Small intestine (tissue), 7 donors: ENCODE results near the gene FGF2. TPM values are rescaled to one million over a fixed set of nuclear protein-coding genes. Genes with fewer than 3 reads are reported as not detected.
"Not testable (repeated sequence)": the region's sequence is repeated elsewhere in the genome, so short reads cannot be mapped to it uniquely, and the experiment has no call there.

Experiments used
- DNase-seq, 2 donors: peaks; one replicate each; pipeline versions ENCODE4 v3.0.0 to v3.0.0-alpha.2; 2013
- FAIRE-seq: peaks from 2 replicates; lab custom pipeline; 2012; peaks lifted over from hg19 to GRCh38; lab: Jason Lieb, UNC
- H3K27ac ChIP-seq, 3 donors: one replicate each; pipeline ENCODE4 v1.5.1; 2013; ENCODE audit warnings: low read length in 2 of 3, mild to moderate bottlenecking in 2 of 3, control low read depth in 1 of 3, inconsistent platforms in 1 of 3, low read depth in 1 of 3, moderate library complexity in 1 of 3
- H3K27me3 ChIP-seq, 3 donors: one replicate each; pipeline ENCODE4 v1.6.1; 2013; ENCODE audit warnings: low read length in 3 of 3, inconsistent platforms in 1 of 3; ENCODE audit not compliant: control insufficient read depth in 3 of 3, insufficient read depth in 3 of 3
- H3K36me3 ChIP-seq, 3 donors: one replicate each; pipeline ENCODE4 v1.6.1; 2013; ENCODE audit warnings: low read length in 3 of 3, inconsistent platforms in 1 of 3, low read depth in 1 of 3, mild to moderate bottlenecking in 1 of 3, moderate library complexity in 1 of 3; ENCODE audit not compliant: control insufficient read depth in 3 of 3, insufficient read depth in 2 of 3
- H3K4me1 ChIP-seq, 3 donors: one replicate each; pipeline ENCODE4 v1.6.1; 2013; ENCODE audit warnings: low read length in 2 of 3, inconsistent platforms in 1 of 3, low read depth in 1 of 3, mild to moderate bottlenecking in 1 of 3, moderate library complexity in 1 of 3; ENCODE audit not compliant: control insufficient read depth in 3 of 3, insufficient read depth in 2 of 3
- H3K4me3 ChIP-seq, 3 donors: one replicate each; pipeline ENCODE4 v1.5.1; 2013; ENCODE audit warnings: low read length in 3 of 3, control low read depth in 1 of 3, inconsistent platforms in 1 of 3, low read depth in 1 of 3, mild to moderate bottlenecking in 1 of 3, moderate library complexity in 1 of 3
- H3K9me3 ChIP-seq, 2 donors: one replicate each; pipeline ENCODE4 v1.6.1; 2013; ENCODE audit warnings: low read depth in 1 of 2, low read length in 1 of 2; ENCODE audit not compliant: control insufficient read depth in 2 of 2, insufficient read depth in 1 of 2
- WGBS, 3 donors: extraction: QIAGEN DNeasy Blood & Tissue Kit; methylation state at CpG; one replicate each; pipeline ENCODE4 v1.1.7; 2013; 5-methylcytosine and 5-hydroxymethylcytosine counted together
- polyA plus RNA-seq, 4 donors: library from polyadenylated mRNA; stranded (reverse) in 3 of 4; unstranded in 1 of 4; fragments of 200-250 nt in 3 of 4; fragments of 120-200 nt in 1 of 4; gene quantifications; one replicate each; pipeline versions ENCODE4 v1.2.1 to v1.2.3, GENCODE V29; 2013
- donor health status: healthy with polysubstance abuse.
- donor health status: control.
- donor health status: control.
- donor health status: Bipolar disorder and iron deficiency.
- donor health status: healthy.

The FGF2 gene
- polyA plus RNA-seq, 4 donors: 0.22 to 2.6 (median 1.0) TPM

DNA sequence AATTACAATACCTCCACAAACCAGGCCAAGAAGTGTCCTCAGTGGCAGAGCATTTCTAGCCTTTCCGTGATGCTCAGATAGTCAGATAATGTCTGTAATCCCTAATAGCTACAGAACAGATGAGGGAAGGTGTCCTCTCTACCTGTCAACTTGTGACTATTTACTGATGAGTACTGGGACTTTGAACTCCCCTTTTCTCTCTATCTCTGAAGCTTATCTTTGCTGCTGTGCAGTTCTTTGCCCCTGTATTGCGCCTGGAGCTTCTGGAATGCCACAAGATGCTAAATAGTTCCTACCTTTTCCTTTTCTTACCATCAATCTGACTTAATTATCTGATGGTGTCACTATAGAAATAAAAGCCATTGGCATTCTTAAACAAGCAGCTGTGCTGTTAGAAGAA is 30.5 kb downstream of the FGF2 start:
- Histone ChIP-seq H3K27ac (no peak overlapping the region), H3K36me3 (no peaks in the 10 kb centered on the region), H3K9me3 (no peaks in the 10 kb centered on the region), H3K4me3 (no peak overlapping the region), H3K4me1 (peaks cover 0 to 3% (median 0%) of the 10 kb centered on the region in 3 donors), H3K27me3 (peaks cover 0 to 9% (median 0%) of the 10 kb centered on the region in 3 donors)
- 60 to 86% (median 67%) methylated on average over 2 of the region's 2 CpGs for WGBS, 3 donors
- DNase-seq (peak in 1 of 2 donors; percentile 18), FAIRE-seq (no peak)

DNA sequence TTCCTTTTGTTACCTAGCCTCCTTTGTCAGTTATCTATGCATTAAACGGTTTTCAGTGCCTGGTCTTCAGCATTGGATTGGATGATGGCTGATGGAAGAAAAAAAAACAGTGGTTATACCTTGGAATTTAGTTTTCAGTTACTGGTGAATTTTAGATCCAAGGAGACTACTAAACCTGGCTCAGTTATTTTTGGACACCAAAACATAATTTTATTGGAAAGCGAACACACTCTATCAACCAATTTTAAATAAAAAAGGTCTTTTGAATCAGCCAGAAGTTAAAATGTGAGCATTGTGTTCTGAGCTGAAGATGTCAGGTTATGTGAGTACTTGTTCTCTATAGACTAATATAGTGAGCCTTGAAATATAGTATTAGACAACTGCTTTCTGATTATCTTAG is 32.1 kb downstream of the FGF2 start:
- Histone ChIP-seq H3K4me1 (peaks cover 0 to 3% (median 0%) of the 10 kb centered on the region in 3 donors), H3K9me3 (no peaks in the 10 kb centered on the region), H3K27ac (no peak overlapping the region), H3K4me3 (no peak overlapping the region), H3K36me3 (no peaks in the 10 kb centered on the region), H3K27me3 (peaks cover 0 to 9% (median 0%) of the 10 kb centered on the region in 3 donors)
- no peak for FAIRE-seq
- DNase-seq: no peak
- WGBS, 3 donors: 65 to 77% (median 74%) methylated on average over 2 of the region's 2 CpGs

DNA sequence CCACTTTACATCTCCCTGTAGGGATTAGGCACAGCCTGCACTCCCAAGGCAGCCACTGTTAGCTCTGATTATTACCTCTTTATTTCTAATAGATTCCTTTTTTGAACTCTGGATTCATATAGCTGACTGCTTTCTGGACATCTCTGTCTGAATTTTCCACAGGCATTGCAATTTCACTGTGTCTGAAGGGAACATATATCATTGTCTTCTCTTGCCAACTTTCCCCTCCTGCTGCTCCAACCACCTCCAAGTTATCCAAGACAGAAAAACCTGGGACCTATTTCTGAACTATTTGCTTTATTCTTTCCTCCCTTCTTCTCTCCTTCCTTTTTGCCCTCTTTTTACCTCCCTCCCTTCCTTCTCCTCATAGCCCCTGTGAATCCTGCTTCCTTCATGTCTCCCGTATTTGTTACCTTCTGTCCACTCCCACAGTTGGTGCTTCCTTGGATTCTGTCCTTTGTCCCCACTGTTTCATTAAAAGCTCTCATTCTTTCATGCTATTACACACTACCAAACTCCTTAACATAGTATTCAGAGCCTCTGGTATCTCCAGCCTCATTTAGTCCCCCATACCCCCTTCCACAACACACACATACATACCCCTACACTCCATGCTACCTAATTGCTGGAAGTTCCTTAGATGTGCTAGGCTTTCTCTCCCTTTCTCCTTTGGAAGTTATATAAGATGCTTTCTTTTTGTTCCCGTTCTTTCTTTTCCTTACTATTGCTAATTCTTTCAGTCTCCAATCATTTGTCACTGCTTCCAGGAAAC is 34.7 kb downstream of the FGF2 start:
- Histone ChIP-seq H3K36me3 (no peaks in the 10 kb centered on the region), H3K4me3 (no peak overlapping the region), H3K27ac (no peak overlapping the region), H3K27me3 (peaks cover 0 to 9% (median 0%) of the 10 kb centered on the region in 3 donors), H3K9me3 (no peaks in the 10 kb centered on the region), H3K4me1 (no peaks in the 10 kb centered on the region)
- DNase-seq (no peak), FAIRE-seq (no peak)
- 62 to 69% (median 69%) methylated on average over 2 of the region's 2 CpGs for WGBS, 3 donors

DNA sequence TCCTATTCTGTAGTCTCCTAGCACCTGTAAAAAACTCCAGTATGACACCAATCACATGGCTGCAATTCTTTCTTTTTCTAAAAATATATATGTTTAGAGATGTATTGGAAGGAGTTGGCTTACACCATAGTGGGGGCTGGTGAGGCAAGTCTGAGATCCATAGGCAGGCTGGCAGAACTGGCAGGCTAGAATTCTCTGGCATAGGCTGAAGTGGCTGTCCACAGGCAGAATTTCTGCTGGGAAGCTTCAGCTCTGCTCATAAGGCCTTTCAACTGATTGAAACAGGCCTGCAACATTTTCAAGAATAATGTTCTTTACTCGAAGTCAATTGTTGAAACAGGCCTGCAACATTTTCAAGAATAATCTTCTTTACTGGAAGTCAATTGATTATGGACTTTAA is 37.0 kb downstream of the FGF2 start:
- Histone ChIP-seq H3K27me3 (peaks cover 0 to 9% (median 0%) of the 10 kb centered on the region in 3 donors), H3K36me3 (no peaks in the 10 kb centered on the region), H3K4me3 (no peak overlapping the region), H3K27ac (no peak overlapping the region), H3K9me3 (no peaks in the 10 kb centered on the region), H3K4me1 (no peaks in the 10 kb centered on the region)
- 65 to 74% (median 65%) methylated on average over 1 of the region's 1 CpG for WGBS, 3 donors
- FAIRE-seq (no peak), DNase-seq (no peak)

DNA sequence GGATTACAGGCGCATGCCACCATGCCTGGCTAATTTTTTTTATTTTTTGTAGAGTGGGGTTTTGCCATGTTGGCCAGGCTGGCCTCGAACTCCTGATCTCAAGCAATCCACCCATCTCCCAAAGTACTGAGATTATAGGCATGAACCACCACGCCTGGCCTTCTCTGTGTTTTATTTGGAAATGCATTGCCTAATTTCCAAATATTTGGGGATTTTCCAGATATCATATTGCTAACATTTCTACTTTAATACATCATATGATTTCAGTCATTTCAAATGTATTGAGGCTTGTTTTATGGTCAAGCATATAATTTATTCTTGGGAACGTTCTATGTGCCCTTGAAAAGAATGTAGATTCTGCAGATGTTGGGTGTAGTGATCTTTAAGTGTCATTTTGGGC is 38.8 kb downstream of the FGF2 start:
- Histone ChIP-seq H3K9me3 (no peaks in the 10 kb centered on the region), H3K27ac (no peak overlapping the region), H3K36me3 (no peaks in the 10 kb centered on the region), H3K27me3 (peaks cover 0 to 8% (median 0%) of the 10 kb centered on the region in 3 donors), H3K4me1 (no peaks in the 10 kb centered on the region), H3K4me3 (no peak overlapping the region)
- FAIRE-seq: no peak
- no peak for DNase-seq
- 75 to 83% (median 82%) methylated on average over 4 of the region's 4 CpGs for WGBS, 3 donors

DNA sequence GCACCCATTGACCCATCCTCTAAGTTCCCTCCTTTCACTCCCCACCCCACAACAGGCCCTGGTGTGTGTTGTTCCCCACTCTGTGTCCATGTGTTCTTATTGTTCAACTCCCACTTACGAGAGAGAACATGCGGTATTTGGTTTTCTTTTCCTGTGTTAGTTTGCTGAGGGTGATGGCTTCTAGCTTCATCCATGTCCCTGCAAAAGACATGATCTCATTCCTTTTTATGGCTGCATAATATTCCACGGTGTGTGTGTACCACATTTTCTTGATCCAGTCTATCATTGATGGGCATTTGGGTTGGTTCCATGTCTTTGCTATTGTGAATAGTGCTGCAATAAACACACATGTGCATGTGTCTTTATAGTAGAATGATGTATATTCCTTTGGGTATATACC is 41.6 kb downstream of the FGF2 start:
- not testable (repeated sequence) for H3K27me3 ChIP-seq, H3K4me1 ChIP-seq, H3K36me3 ChIP-seq, FAIRE-seq, DNase-seq, H3K27ac ChIP-seq, H3K4me3 ChIP-seq, H3K9me3 ChIP-seq
- 96 to 99% (median 97%) methylated on average over 3 of the region's 3 CpGs for WGBS, 3 donors

DNA sequence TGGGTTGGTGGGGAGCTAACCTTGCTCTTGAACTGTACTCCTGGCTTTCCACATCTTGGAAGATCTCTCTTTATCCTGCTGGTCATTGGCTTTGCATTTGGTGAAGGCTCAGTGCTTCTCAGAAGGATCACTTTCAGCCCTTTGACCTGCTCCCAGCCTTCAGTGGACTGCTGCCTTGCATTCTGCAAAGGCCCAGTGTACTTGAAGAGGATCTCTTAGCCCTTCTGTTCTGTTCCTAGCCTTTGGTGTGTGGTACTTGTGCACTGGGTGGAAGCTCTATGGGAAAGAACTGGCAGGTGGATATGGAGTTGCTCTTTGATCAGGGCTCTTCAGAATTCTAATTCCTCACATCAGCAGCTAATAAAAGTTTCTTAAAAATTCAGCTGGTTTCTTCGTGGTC is 46.5 kb downstream of the FGF2 start:
- Histone ChIP-seq H3K27ac (no peak overlapping the region), H3K9me3 (peaks cover 0 to 2% of the 10 kb centered on the region in 2 donors), H3K4me1 (no peaks in the 10 kb centered on the region), H3K36me3 (no peaks in the 10 kb centered on the region), H3K27me3 (no peaks in the 10 kb centered on the region), H3K4me3 (no peak overlapping the region)
- FAIRE-seq (no peak), DNase-seq (no peak)
- 85 to 86% (median 85%) methylated on average over 1 of the region's 1 CpG for WGBS, 3 donors

DNA sequence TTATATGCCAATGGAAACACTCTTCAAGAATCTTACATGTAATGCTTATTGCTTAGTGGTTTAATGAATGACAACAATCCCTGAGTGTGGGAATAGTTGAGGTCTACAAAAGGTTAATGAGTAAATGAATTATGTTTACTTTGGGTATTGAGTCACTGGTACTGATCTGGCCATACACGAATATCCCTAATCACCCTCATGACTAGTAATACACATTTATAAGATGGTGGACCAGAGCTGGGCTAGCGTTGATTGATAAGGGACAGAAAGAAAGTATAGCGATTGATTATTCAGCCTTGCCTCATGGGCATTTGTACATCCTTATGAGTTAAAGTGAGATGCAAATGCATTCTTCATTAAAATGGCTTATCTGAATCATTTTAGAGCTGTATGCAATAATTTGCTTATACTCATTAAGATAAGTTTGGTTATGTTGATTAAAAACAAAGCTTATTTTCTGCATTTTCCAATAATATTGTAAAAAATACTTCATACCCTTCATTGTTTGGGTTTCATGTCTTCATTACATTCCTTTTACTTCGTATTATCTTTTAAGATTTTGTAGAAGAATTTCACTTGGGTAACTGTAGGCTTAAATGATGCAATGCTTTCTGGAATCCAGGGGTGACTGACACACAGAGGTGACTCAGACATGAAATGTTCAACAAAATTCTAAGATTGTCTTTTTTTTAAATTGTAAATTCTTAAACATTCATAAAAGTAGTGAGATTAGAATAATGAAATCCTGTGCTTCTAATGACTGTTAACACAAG is 47.4 kb downstream of the FGF2 start:
- 54 to 72% (median 65%) methylated on average over 4 of the region's 4 CpGs for WGBS, 3 donors
- no peaks in the 10 kb centered on the region for H3K4me1 ChIP-seq
- DNase-seq (no peak), FAIRE-seq (no peak)
- H3K36me3 ChIP-seq: no peaks in the 10 kb centered on the region
- peaks cover 0 to 2% of the 10 kb centered on the region in 2 donors for H3K9me3 ChIP-seq
- no peak overlapping the region for H3K27ac ChIP-seq
- no peak overlapping the region for H3K4me3 ChIP-seq
- no peaks in the 10 kb centered on the region for H3K27me3 ChIP-seq
